K562 (cell line): ENCODE results near the gene ACR.
"Not testable (repeated sequence)": the region's sequence is repeated elsewhere in the genome, so short reads cannot be mapped to it uniquely, and the experiment has no call there.

Experiments used
- POLR2A ChIP-seq: fragments of 450-650 bp; conservative IDR thresholded peaks from 2 replicates; pipeline ENCODE4 v1.6.1; 2016
- ZFX ChIP-seq: sonication (generic); formaldehyde crosslinking; IDR thresholded peaks from 2 replicates; pipeline ENCODE4 v1.8.0; 2022; ENCODE audit warnings: mild to moderate bottlenecking, missing genetic modification reagents, moderate library complexity

DNA sequence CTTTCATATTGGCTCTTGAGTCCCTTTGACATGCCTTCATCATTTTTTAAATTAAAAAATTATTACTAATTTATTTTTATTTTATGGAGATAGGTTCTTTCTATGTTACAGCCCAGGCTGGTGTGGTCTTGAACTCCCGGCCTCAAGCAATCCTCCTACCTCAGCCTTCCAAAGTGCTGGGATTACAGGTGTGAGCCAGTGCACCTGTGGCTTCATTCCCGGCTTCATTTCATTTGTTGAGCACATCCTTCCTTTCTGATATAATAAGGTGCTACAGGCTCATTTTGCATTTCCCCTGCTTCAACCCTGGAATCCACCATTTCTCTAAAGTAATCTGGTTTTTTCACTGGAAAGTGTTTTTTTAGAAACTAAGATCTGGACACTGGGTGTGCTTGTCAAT is 23.8 kb downstream of the ACR start:
- not testable (repeated sequence) for TF ChIP-seq POLR2A; ZFX (CRISPR knock-in tag)
